A549 treated with Hydrocortisone at 1 μM for 4 hours (cell line): ENCODE data around the gene PALM2AKAP2. TPM values are rescaled to one million over a fixed set of nuclear protein-coding genes. Genes with fewer than 3 reads are reported as not detected.

Experiments used
- total RNA-seq: library from RNA; stranded (reverse); fragments of 200-300 nt; extraction: Qiagen RNA extraction; gene quantifications from 5 replicates; pipeline ENCODE4 v1.2.3, GENCODE V29; 2022

Gene PALM2AKAP2
- total RNA-seq: 0.16 to 0.47 TPM (median 0.30 TPM) in 5 replicates

GRCh38 chr9:109779711-109780452, at the start of gene PALM2AKAP2:
TSS of gene PALM2AKAP2 (plus strand) at chr9:109780198. CDS start at chr9:109780489, 291 bp downstream.

